GM12872 (cell line): ENCODE results near the gene TBCEL.

Experiments
- TF ChIP-seq, protein P1 (sequence below): IDR thresholded peaks from 3 replicates; pipeline ENCODE4 v1.5.1; 2011; ENCODE audit warnings: low read depth, mild to moderate bottlenecking, low read length, moderate library complexity; ENCODE audit not compliant: insufficient read depth

The TBCEL gene

DNA sequence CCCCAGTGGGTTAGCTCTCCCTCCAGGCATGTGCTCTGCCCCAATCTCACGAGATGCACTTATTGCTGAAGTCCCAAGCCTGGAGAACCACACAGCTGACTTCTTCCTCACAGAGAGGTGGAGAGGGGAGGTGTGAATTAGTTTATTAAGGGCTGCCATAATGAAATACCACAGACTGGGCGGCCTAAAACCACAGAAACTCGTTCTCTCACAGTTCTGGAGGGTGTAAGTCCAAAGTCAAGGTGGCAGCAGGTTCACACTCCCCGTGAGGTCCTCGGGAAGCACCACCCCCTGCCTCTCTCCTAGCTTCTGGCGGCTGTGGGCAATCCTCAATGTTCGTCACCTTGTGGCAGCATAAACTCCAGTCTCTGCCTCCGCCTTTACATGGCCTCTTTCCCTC, 116.5 kb downstream of the TBCEL start:
- TF ChIP-seq, protein P1, sequence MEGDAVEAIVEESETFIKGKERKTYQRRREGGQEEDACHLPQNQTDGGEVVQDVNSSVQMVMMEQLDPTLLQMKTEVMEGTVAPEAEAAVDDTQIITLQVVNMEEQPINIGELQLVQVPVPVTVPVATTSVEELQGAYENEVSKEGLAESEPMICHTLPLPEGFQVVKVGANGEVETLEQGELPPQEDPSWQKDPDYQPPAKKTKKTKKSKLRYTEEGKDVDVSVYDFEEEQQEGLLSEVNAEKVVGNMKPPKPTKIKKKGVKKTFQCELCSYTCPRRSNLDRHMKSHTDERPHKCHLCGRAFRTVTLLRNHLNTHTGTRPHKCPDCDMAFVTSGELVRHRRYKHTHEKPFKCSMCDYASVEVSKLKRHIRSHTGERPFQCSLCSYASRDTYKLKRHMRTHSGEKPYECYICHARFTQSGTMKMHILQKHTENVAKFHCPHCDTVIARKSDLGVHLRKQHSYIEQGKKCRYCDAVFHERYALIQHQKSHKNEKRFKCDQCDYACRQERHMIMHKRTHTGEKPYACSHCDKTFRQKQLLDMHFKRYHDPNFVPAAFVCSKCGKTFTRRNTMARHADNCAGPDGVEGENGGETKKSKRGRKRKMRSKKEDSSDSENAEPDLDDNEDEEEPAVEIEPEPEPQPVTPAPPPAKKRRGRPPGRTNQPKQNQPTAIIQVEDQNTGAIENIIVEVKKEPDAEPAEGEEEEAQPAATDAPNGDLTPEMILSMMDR = no peak
